Endodermal cell (in vitro differentiated cells): ENCODE measurements around the gene TMA7B. TPM values are rescaled to one million over a fixed set of nuclear protein-coding genes. Genes with fewer than 3 reads are reported as not detected.

Experiments
- DNase-seq: peaks from one replicate; pipeline ENCODE4 v3.0.0-alpha.2; 2017
- H3K27ac ChIP-seq: 2 replicates; pipeline ENCODE4 v1.5.1; 2013; ENCODE audit warnings: mild to moderate bottlenecking, low read depth, low read length, moderate library complexity
- H3K27me3 ChIP-seq: 2 replicates; pipeline ENCODE4 v1.6.1; 2013; ENCODE audit warnings: mild to moderate bottlenecking, low read length, moderate library complexity; ENCODE audit not compliant: insufficient read depth, control insufficient read depth, poor library complexity, severe bottlenecking
- H3K36me3 ChIP-seq: 2 replicates; pipeline ENCODE4 v1.7.0; 2013; ENCODE audit warnings: mild to moderate bottlenecking, low read length, moderate library complexity; ENCODE audit not compliant: control insufficient read depth, insufficient read depth
- H3K4me1 ChIP-seq: one replicate; pipeline ENCODE4 v1.7.0; 2013; ENCODE audit warnings: low read length; ENCODE audit not compliant: control insufficient read depth, insufficient read depth
- H3K4me3 ChIP-seq: 2 replicates; pipeline ENCODE4 v1.5.1; 2013; ENCODE audit warnings: mild to moderate bottlenecking, low read length, moderate library complexity
- H3K9ac ChIP-seq: 2 replicates; pipeline ENCODE4 v1.6.1; 2013; ENCODE audit warnings: mild to moderate bottlenecking, low read length, moderate library complexity; ENCODE audit not compliant: poor library complexity, severe bottlenecking; ENCODE audit errors: extremely low read depth
- H3K9me3 ChIP-seq: 2 replicates; pipeline ENCODE4 v1.6.1; 2013; ENCODE audit warnings: mild to moderate bottlenecking, low read length, moderate library complexity; ENCODE audit not compliant: control insufficient read depth
- H3K27ac Mint-ChIP-seq: 2 replicates; pipeline ENCODE4 v1.8.0; 2020; ENCODE audit warnings: mixed read lengths
- H3K27me3 Mint-ChIP-seq: 2 replicates; pipeline ENCODE4 v1.8.0; 2021; ENCODE audit warnings: mild to moderate bottlenecking, mixed read lengths; ENCODE audit not compliant: insufficient read depth
- H3K36me3 Mint-ChIP-seq: 2 replicates; pipeline ENCODE4 v1.8.0; 2020; ENCODE audit warnings: low read depth, mixed read lengths
- H3K4me1 Mint-ChIP-seq: 2 replicates; pipeline ENCODE4 v1.8.0; 2020; ENCODE audit warnings: mixed read lengths
- H3K4me3 Mint-ChIP-seq: 2 replicates; pipeline ENCODE4 v1.8.0; 2020; ENCODE audit warnings: mild to moderate bottlenecking, moderate library complexity, mixed read lengths
- H3K9me3 Mint-ChIP-seq: 2 replicates; pipeline ENCODE4 v1.8.0; 2020; ENCODE audit warnings: mild to moderate bottlenecking, mixed read lengths
- CTCF ChIP-seq: fragments of 200-600 bp; sonication (generic); conservative IDR thresholded peaks from 2 replicates; pipeline ENCODE4 v1.5.0; 2021; ENCODE audit warnings: antibody characterized with exemption, mild to moderate bottlenecking
- WGBS, 2 experiments: methylation state at CpG; one replicate each; pipeline versions ENCODE4 v1.1.5 to v1.1.7; 2013; ENCODE audit warnings: missing lambda C conversion rate in 2 of 2, mixed read lengths in 1 of 2; ENCODE audit not compliant: insufficient coverage in 1 of 2, insufficient read length in 1 of 2; 5-methylcytosine and 5-hydroxymethylcytosine counted together
- total RNA-seq, 2 donors: library from RNA; stranded (reverse); fragmentation: NEBNext Ultra II Directional in 1 of 2; extraction: Animal tissue kit (Norgen Biotek cat#: 25700) in 1 of 2; gene quantifications; 2 replicates in 1 of 2; 3 replicates in 1 of 2; pipeline ENCODE4 v1.2.1, GENCODE V29; 2021

The TMA7B gene
- total RNA-seq, 2 donors from 2014 or later, result not detected

GRCh38 chr22:39924286-39924685 is 35.9 kb upstream of the TMA7B start:
- no peaks in the 10 kb centered on the region for H3K27me3 ChIP-seq
- TF ChIP-seq CTCF, result no peak
- H3K36me3 ChIP-seq, result no peaks in the 10 kb centered on the region
- peaks cover 4% of the 10 kb centered on the region for H3K27me3 Mint-ChIP-seq
- no peak for DNase-seq
- H3K4me3 Mint-ChIP-seq, result no peak overlapping the region
- WGBS, 2 experiments, result 82 to 94% methylated on average over 17 to 18 of the region's 18 CpGs
- peaks cover 4% of the 10 kb centered on the region for H3K4me1 ChIP-seq
- no peak overlapping the region for H3K27ac ChIP-seq
- no peak overlapping the region for H3K27ac Mint-ChIP-seq
- H3K9ac ChIP-seq, result no peak overlapping the region
- H3K9me3 ChIP-seq, result no peaks in the 10 kb centered on the region
- H3K4me1 Mint-ChIP-seq, result peaks cover 15% of the 10 kb centered on the region
- no peaks in the 10 kb centered on the region for H3K9me3 Mint-ChIP-seq
- H3K4me3 ChIP-seq, result no peak overlapping the region
- H3K36me3 Mint-ChIP-seq, result no peaks in the 10 kb centered on the region

- Histone ChIP-seq H3K36me3 (no peaks in the 10 kb centered on the region), H3K4me1 (peaks cover 4% of the 10 kb centered on the region), H3K27ac (no peak overlapping the region), H3K9me3 (no peaks in the 10 kb centered on the region), H3K9ac (no peak overlapping the region), H3K27me3 (no peaks in the 10 kb centered on the region), H3K4me3 (no peak overlapping the region)
- Mint-ChIP-seq H3K27me3 (peaks cover 4% of the 10 kb centered on the region), H3K4me3 (no peak overlapping the region), H3K27ac (no peak overlapping the region), H3K4me1 (peaks cover 15% of the 10 kb centered on the region), H3K36me3 (no peaks in the 10 kb centered on the region), H3K9me3 (no peaks in the 10 kb centered on the region)
- WGBS, 2 experiments, result 90 to 100% methylated on average over 2 of the region's 2 CpGs
- TF ChIP-seq CTCF, result no peak
- DNase-seq, result no peak
These were observed 34.9 kb upstream of the TMA7B start for GRCh38 chr22:39925273-39925672.

- Mint-ChIP-seq H3K9me3 (no peaks in the 10 kb centered on the region), H3K27ac (no peak overlapping the region), H3K36me3 (no peaks in the 10 kb centered on the region), H3K4me3 (no peak overlapping the region), H3K27me3 (peaks cover 4% of the 10 kb centered on the region), H3K4me1 (peaks cover 15% of the 10 kb centered on the region)
- no peak overlapping the region for H3K27ac ChIP-seq
- no peaks in the 10 kb centered on the region for H3K9me3 ChIP-seq
- no peak for DNase-seq
- H3K36me3 ChIP-seq, result no peaks in the 10 kb centered on the region
- no peak overlapping the region for H3K4me3 ChIP-seq
- H3K9ac ChIP-seq, result no peak overlapping the region
- peaks cover 2% of the 10 kb centered on the region for H3K4me1 ChIP-seq
- no peak for TF ChIP-seq CTCF
- H3K27me3 ChIP-seq, result no peaks in the 10 kb centered on the region
- WGBS, 2 experiments, result 87 to 100% methylated on average over 1 to 8 of the region's 8 CpGs
These were observed 34.1 kb upstream of the TMA7B start for GRCh38 chr22:39925909-39926679.
